Activated CD4-positive, alpha-beta T cell treated with anti-CD3 and anti-CD28 coated beads for 36 hours (primary cell): Measurements from ENCODE around the gene MED14. TPM values are rescaled to one million over a fixed set of nuclear protein-coding genes. Genes with fewer than 3 reads are reported as not detected.

Experiments
- ATAC-seq: fragments of 200-7000 bp; cut with Tn5 transposase; one replicate; pipeline ENCODE4 v1.10.0; 2021; ENCODE audit warnings: mild to moderate bottlenecking, moderate library complexity
- CTCF ChIA-PET: fragments of 350-600 bp; sonication (Branson Sonifier 250); formaldehyde crosslinking; loops from one replicate; lab custom pipeline; 2021; ENCODE audit warnings: antibody characterized with exemption; lab: Charles Lee
- POLR2A ChIA-PET: fragments of 350-600 bp; sonication (Branson Sonifier 250); formaldehyde crosslinking; loops from one replicate; lab custom pipeline; 2021; ENCODE audit warnings: antibody characterized with exemption, inconsistent platforms; lab: Charles Lee
- DNase-seq: peaks from one replicate; pipeline ENCODE4 v3.0.0-alpha.2; 2020
- H3K27ac Mint-ChIP-seq: one replicate; pipeline ENCODE4 v1.8.0; 2021; ENCODE audit warnings: mixed read lengths
- H3K27me3 Mint-ChIP-seq: one replicate; pipeline ENCODE4 v1.8.0; 2021; ENCODE audit warnings: mixed read lengths
- H3K36me3 Mint-ChIP-seq: one replicate; pipeline ENCODE4 v1.8.0; 2021; ENCODE audit warnings: low read depth, mixed read lengths
- H3K4me1 Mint-ChIP-seq: one replicate; pipeline ENCODE4 v1.8.0; 2021; ENCODE audit warnings: mixed read lengths
- H3K4me3 Mint-ChIP-seq: one replicate; pipeline ENCODE4 v1.8.0; 2021; ENCODE audit warnings: mild to moderate bottlenecking, moderate library complexity, mixed read lengths
- H3K9me3 Mint-ChIP-seq: one replicate; pipeline ENCODE4 v1.8.0; 2021; ENCODE audit warnings: low read depth, mixed read lengths
- intact Hi-C, 2 experiments: fragments of 100-400 bp; cut with DNase I in 1 of 2; cut with micrococcal nuclease in 1 of 2; formaldehyde crosslinking; loops; one replicate each; pipeline versions ENCODE4 v1.14.2 to v1.15.1; 2022 to 2024; cut with DNase I, micrococcal nuclease
- total RNA-seq, 2 experiments: library from RNA; stranded (reverse); gene quantifications; one replicate each; pipeline ENCODE4 v1.2.3, GENCODE V29; 2021

Gene MED14
- total RNA-seq, 2 experiments from 2014 or later: 51.0 to 60.1 TPM

- no peak overlapping the region for H3K27ac Mint-ChIP-seq
- no peaks in the 10 kb centered on the region for H3K4me1 Mint-ChIP-seq
- no peak for ATAC-seq
- no peak overlapping the region for H3K4me3 Mint-ChIP-seq
- ChIA-PET POLR2A (no interaction called here), CTCF (interaction anchor here (0.6 to 0.7 kb wide), 2 partner anchors 8 to 9 kb away, joined by 4 to 6 read pairs; no protein-coding TSS in a partner anchor)
- intact Hi-C loops: no loop called here
- no peaks in the 10 kb centered on the region for H3K9me3 Mint-ChIP-seq
- DNase-seq: no peak
- H3K27me3 Mint-ChIP-seq: no peaks in the 10 kb centered on the region
- peaks cover 18% of the 10 kb centered on the region for H3K36me3 Mint-ChIP-seq
Measured at GRCh38 chrX:40663880-40664630, 71.3 kb downstream of the MED14 start.

DNA sequence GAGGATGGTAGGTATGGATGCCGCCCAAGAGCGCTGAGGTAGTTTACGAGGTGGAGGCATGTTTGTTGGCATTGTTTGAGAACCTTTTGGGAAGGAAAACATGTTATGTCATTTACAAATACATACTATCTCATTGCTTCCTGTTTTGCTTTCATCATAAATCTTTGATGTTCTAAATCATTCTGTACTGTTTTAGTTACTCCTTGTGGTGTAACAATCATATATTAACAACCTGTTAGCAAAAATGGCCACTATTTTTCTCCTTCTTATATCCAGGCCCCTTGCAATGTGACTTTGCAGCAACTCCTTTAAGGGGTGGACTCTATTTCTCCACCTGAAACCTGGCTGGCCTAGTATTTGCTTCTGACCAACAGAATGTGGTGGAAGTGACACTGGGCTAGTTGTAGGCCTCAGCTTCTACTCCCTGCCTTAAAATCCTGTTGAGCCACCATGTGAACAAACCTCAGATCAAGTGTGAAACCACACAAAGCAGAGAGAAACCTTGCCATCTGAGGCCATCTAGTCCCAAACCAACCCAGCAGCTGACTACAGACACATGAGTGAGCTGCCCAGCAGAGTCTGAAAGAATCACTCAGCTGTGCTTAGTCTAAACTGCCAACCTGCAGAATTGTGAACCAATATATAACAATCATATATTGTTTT is 72.1 kb downstream of the MED14 start:
- no peak overlapping the region for H3K4me3 Mint-ChIP-seq
- H3K4me1 Mint-ChIP-seq: no peaks in the 10 kb centered on the region
- DNase-seq (no peak), ATAC-seq (no peak)
- no peak overlapping the region for H3K27ac Mint-ChIP-seq
- H3K9me3 Mint-ChIP-seq: no peaks in the 10 kb centered on the region
- POLR2A ChIA-PET: no interaction called here
- H3K36me3 Mint-ChIP-seq: peaks cover 18% of the 10 kb centered on the region
- H3K27me3 Mint-ChIP-seq: no peaks in the 10 kb centered on the region
- intact Hi-C loops: no loop called here
- CTCF ChIA-PET: interaction anchor here (0.6 kb wide), 1 partner anchor 9 kb away, joined by 6 read pairs; no protein-coding TSS in a partner anchor

DNA sequence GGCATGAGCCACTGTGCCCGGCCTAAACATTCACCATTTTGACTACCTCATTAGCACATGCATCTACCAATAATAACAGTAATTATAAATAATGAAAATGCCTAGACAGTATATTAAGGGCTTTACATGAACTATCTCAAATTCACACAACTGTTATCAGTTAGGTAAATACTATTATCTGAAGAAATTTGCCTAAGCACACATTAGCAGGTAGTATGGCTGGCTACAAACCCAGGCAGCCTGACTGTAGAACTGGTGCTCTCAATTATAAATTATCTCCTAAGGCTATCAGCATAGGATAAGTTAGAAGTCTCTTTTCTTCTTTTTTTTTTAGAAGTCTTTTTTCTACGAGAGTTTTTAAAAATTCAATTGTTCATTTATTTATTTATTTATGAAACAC is 73.9 kb downstream of the MED14 start:
- H3K27ac Mint-ChIP-seq: no peak overlapping the region
- CTCF ChIA-PET: interaction anchor here (0.6 to 1.3 kb wide), 2 partner anchors 9 to 30 kb away, joined by 3 to 4 read pairs; no protein-coding TSS in a partner anchor
- H3K36me3 Mint-ChIP-seq: peaks cover 10% of the 10 kb centered on the region
- no peaks in the 10 kb centered on the region for H3K9me3 Mint-ChIP-seq
- H3K27me3 Mint-ChIP-seq: no peaks in the 10 kb centered on the region
- H3K4me3 Mint-ChIP-seq: no peak overlapping the region
- ATAC-seq (no peak), DNase-seq (no peak)
- intact Hi-C loops: no loop called here
- H3K4me1 Mint-ChIP-seq: no peaks in the 10 kb centered on the region
- POLR2A ChIA-PET: no interaction called here

GRCh38 chrX:40660381-40660780 is 75.0 kb downstream of the MED14 start:
- POLR2A ChIA-PET: no interaction called here
- no peak overlapping the region for H3K4me3 Mint-ChIP-seq
- ATAC-seq (no peak), DNase-seq (no peak)
- no peak overlapping the region for H3K27ac Mint-ChIP-seq
- H3K9me3 Mint-ChIP-seq: no peaks in the 10 kb centered on the region
- H3K27me3 Mint-ChIP-seq: no peaks in the 10 kb centered on the region
- H3K36me3 Mint-ChIP-seq: peaks cover 11% of the 10 kb centered on the region
- no peaks in the 10 kb centered on the region for H3K4me1 Mint-ChIP-seq
- CTCF ChIA-PET: interaction anchor here (1.3 kb wide), 1 partner anchor 8 kb away, joined by 3 read pairs; no protein-coding TSS in a partner anchor
- intact Hi-C loops: no loop called here

DNA sequence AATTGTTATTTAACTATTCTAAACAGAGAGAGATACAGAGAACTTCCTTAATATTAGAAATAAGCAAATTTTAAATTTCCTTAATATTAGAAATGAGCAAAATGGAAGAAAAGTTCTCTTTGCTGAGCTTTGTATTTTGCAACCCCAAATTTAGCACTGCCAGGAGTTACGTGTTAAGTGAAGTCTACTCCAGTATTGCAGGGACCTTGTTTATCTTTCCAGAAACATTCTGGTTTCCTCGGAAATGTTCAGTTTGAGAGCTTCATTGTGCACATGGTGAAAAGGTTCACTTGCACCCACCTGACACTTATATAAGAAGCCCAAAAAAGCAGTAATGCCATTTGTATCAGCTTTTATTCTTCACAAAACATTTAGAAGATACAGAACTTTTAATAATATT is 81.8 kb downstream of the MED14 start:
- POLR2A ChIA-PET: no interaction called here
- intact Hi-C loops: loop anchor here (5.0 to 10.0 kb wide), 2 partner anchors 599 to 601 kb away; no protein-coding TSS in a partner anchor
- H3K4me3 Mint-ChIP-seq: no peak overlapping the region

DNA sequence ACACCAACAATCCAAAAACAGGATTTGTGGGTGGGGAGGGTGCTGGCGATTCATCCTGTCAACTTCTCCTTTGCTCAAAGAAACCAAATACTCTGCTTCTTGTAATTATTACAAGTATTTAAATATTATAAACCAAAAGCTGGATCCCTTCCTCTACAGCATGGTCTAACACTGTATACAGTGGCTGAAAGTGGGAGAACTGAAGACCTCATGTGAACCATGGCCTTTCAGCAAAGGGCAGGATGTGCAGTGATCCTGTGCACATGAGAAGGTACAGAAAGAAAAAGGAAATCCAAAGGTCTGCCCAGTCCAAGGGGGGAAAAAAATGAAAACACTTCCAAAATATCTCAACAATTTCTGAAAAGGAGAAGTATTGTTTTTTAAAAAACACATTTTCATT is 82.7 kb downstream of the MED14 start:
- ATAC-seq (no peak), DNase-seq (no peak)
- POLR2A ChIA-PET: no interaction called here
- H3K4me3 Mint-ChIP-seq: no peak overlapping the region
- H3K9me3 Mint-ChIP-seq: no peaks in the 10 kb centered on the region
- no peak overlapping the region for H3K27ac Mint-ChIP-seq
- intact Hi-C loops: loop anchor here (5.0 to 10.0 kb wide), 2 partner anchors 600 to 602 kb away; no protein-coding TSS in a partner anchor
- CTCF ChIA-PET: interaction anchor here (0.7 to 4.6 kb wide), 10 partner anchors 8 to 605 kb away, joined by 3 to 68 read pairs (median 4); no protein-coding TSS in a partner anchor
- peaks cover 6% of the 10 kb centered on the region for H3K36me3 Mint-ChIP-seq
- no peaks in the 10 kb centered on the region for H3K27me3 Mint-ChIP-seq
- H3K4me1 Mint-ChIP-seq: peaks cover 3% of the 10 kb centered on the region

More for the DNA sequence above, 81.8 kb downstream of the MED14 start:
- Mint-ChIP-seq H3K36me3 (peaks cover 6% of the 10 kb centered on the region), H3K27me3 (no peaks in the 10 kb centered on the region), H3K4me1 (peaks cover 2% of the 10 kb centered on the region), H3K9me3 (no peaks in the 10 kb centered on the region), H3K27ac (no peak overlapping the region)
- CTCF ChIA-PET: interaction anchor here (0.6 to 4.6 kb wide), 5 partner anchors 40 to 926 kb away, joined by 3 to 68 read pairs (median 7); no protein-coding TSS in a partner anchor
- DNase-seq (no peak), ATAC-seq (no peak)

GRCh38 chrX:40651620-40652223 is 83.6 kb downstream of the MED14 start:
- H3K4me3 Mint-ChIP-seq: no peak overlapping the region
- peaks cover 4% of the 10 kb centered on the region for H3K4me1 Mint-ChIP-seq
- DNase-seq: peak; percentile 78
- no peak overlapping the region for H3K27ac Mint-ChIP-seq
- ATAC-seq: no peak
- H3K9me3 Mint-ChIP-seq: no peaks in the 10 kb centered on the region
- H3K27me3 Mint-ChIP-seq: no peaks in the 10 kb centered on the region
- CTCF ChIA-PET: interaction anchor here (0.6 to 4.6 kb wide), 24 partner anchors 9 to 1701 kb away, joined by 3 to 68 read pairs (median 4); partner anchors contain the start of gene MED14
- H3K36me3 Mint-ChIP-seq: peaks cover 8% of the 10 kb centered on the region
- intact Hi-C loops: loop anchor here (1.0 to 10.0 kb wide), 3 partner anchors 143 to 603 kb away; no protein-coding TSS in a partner anchor
- POLR2A ChIA-PET: no interaction called here

- Mint-ChIP-seq H3K4me3 (peak within 1 kb of the TSS; percentile 97), H3K9me3 (no peaks in the 10 kb centered on the region), H3K27me3 (no peaks in the 10 kb centered on the region), H3K27ac (peak within 1 kb of the TSS; percentile 95), H3K36me3 (peaks cover 24% of the 10 kb centered on the region), H3K4me1 (peaks cover 23% of the 10 kb centered on the region)
- ChIA-PET POLR2A (interaction anchor here (1.0 to 1.3 kb wide), 2 partner anchors 58 to 103 kb away, joined by 3 to 5 read pairs; no protein-coding TSS in a partner anchor), CTCF (interaction anchor here (1.1 to 2.3 kb wide), 2 partner anchors 103 to 147 kb away, joined by 3 to 11 read pairs; no protein-coding TSS in a partner anchor)
- intact Hi-C loops: loop anchor here (1.0 to 10.0 kb wide), 8 partner anchors 67 to 1843 kb away; partner anchors contain the start of genes ATP6AP2 (in 1 of the 2), DDX3X (in 1 of the 2), MED14 (in 1 of the 2) and MID1IP1 (in 1 of the 2)
- ATAC-seq: peak; percentile 78
- peak; percentile 94 for DNase-seq
Measured at GRCh38 chrX:40647307-40648197, 87.8 kb downstream of the MED14 start, which contains the start of gene CXorf38. TSS of gene CXorf38 (minus strand) at chrX:40647561. CDS start at chrX:40647520, 41 bp downstream.

DNA sequence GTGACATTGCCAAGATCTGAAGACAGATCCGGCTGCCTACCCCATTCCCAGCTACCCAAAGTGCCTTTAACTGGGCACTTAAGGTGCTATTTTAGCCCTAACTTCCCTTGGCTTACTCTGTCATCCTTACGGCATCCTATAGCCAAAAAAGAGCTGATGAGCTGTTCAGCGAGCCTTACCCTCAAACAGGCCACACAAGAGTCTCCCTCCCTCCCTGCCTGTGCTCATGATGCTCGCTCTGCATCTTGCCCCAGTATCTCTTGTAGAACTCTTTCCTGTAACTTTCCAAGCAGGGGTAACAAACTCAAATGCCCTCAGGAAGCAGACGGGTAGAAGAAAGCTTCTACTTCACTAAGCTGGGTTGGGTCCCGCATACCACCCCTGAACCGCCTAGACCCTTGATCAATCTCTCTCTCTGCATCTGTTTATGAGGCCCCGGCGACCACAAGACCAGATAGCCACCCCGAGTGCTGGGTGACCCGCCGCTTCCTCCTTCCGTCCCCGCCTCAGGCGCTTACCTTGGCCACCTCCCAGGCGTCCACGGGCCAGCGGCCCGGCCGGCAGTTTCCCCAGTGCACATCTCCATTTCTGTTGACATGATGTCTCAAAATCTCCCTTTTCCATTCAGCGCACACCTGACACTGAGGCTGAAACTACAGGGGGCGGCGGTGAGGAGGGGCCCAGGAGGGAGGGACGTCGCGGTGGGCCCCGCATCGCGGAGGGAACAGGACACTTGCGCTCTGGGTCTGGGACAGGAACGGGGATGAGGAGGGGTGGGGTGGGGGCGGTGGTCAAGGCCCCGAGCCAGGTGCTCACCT is 88.6 kb downstream of the MED14 start:
- intact Hi-C loops: loop anchor here (1.0 to 10.0 kb wide), 9 partner anchors 66 to 1842 kb away; partner anchors contain the start of genes ATP6AP2 (in 1 of the 2), DDX3X (in 1 of the 2), MED14 (in 1 of the 2) and MID1IP1 (in 1 of the 2)
- ChIA-PET CTCF (interaction anchor here (1.3 to 2.3 kb wide), 2 partner anchors 89 to 102 kb away, joined by 3 to 11 read pairs; partner anchors contain the start of gene MED14), POLR2A (interaction anchor here (0.6 to 1.0 kb wide), 2 partner anchors 57 to 92 kb away, joined by 3 read pairs; no protein-coding TSS in a partner anchor)
- peaks cover 29% of the 10 kb centered on the region for H3K36me3 Mint-ChIP-seq
- H3K4me1 Mint-ChIP-seq: peaks cover 30% of the 10 kb centered on the region
- DNase-seq: peak; percentile 48
- H3K9me3 Mint-ChIP-seq: no peaks in the 10 kb centered on the region
- H3K27ac Mint-ChIP-seq: peak overlapping the region; percentile 95
- ATAC-seq: peak; percentile 24
- no peaks in the 10 kb centered on the region for H3K27me3 Mint-ChIP-seq
- H3K4me3 Mint-ChIP-seq: peak overlapping the region; percentile 97
